WTC11 (cell line): ENCODE results near the gene FSTL4. TPM values are rescaled to one million over a fixed set of nuclear protein-coding genes. Genes with fewer than 3 reads are reported as not detected.
A peak's percentile ranks its signal among the peaks of the same experiment; 100 is the strongest.

Experiments
- ATAC-seq: fragments of 200-7000 bp; cut with Tn5 transposase; 2 replicates; pipeline ENCODE4 v1.10.0; 2021; ENCODE audit warnings: mild to moderate bottlenecking, moderate library complexity
- CTCF ChIA-PET: fragments of 300-600 bp; sonication (Branson Sonifier 250); formaldehyde crosslinking; loops from one replicate; lab custom pipeline; 2021; ENCODE audit warnings: antibody characterized with exemption; lab: Charles Lee
- POLR2A ChIA-PET: fragments of 350-600 bp; sonication (Branson Sonifier 250); formaldehyde crosslinking; loops from one replicate; lab custom pipeline; 2021; ENCODE audit warnings: antibody characterized with exemption; lab: Charles Lee
- DNase-seq: peaks from one replicate; pipeline ENCODE4 v3.0.0; 2021; ENCODE audit warnings: low spot score
- H3K27ac Mint-ChIP-seq: 2 replicates; pipeline ENCODE4 v1.8.0; 2021; ENCODE audit warnings: mixed read lengths
- H3K27me3 Mint-ChIP-seq: 2 replicates; pipeline ENCODE4 v1.8.0; 2021; ENCODE audit warnings: low read depth, mild to moderate bottlenecking, moderate library complexity, mixed read lengths
- H3K36me3 Mint-ChIP-seq: 2 replicates; pipeline ENCODE4 v1.8.0; 2021; ENCODE audit warnings: mixed read lengths
- H3K4me1 Mint-ChIP-seq: 2 replicates; pipeline ENCODE4 v1.8.0; 2022; ENCODE audit warnings: mixed read lengths
- H3K4me3 Mint-ChIP-seq: 2 replicates; pipeline ENCODE4 v1.8.0; 2021; ENCODE audit warnings: mild to moderate bottlenecking, moderate library complexity, mixed read lengths
- H3K9me3 Mint-ChIP-seq: 2 replicates; pipeline ENCODE4 v1.8.0; 2021; ENCODE audit warnings: mixed read lengths
- ARID4B ChIP-seq: sonication (generic); formaldehyde crosslinking; IDR thresholded peaks from 2 replicates; pipeline ENCODE4 v1.8.0; 2023; ENCODE audit warnings: missing genetic modification reagents, mild to moderate bottlenecking, borderline replicate concordance
- HMGXB4 ChIP-seq: sonication (generic); formaldehyde crosslinking; IDR thresholded peaks from 2 replicates; pipeline ENCODE4 v1.8.1; 2023; ENCODE audit warnings: mild to moderate bottlenecking, moderate library complexity, missing genetic modification reagents
- JAZF1 ChIP-seq: fragments of 250-450 bp; sonication (Bioruptor Pico); IDR thresholded peaks from 2 replicates; pipeline ENCODE4 v1.9.0; 2021; ENCODE audit warnings: moderate library complexity, mild to moderate bottlenecking, inconsistent platforms
- JUN ChIP-seq: sonication (generic); formaldehyde crosslinking; IDR thresholded peaks from 2 replicates; pipeline ENCODE4 v1.8.0; 2023; ENCODE audit warnings: mild to moderate bottlenecking, missing genetic modification reagents
- MLX ChIP-seq: sonication (generic); formaldehyde crosslinking; IDR thresholded peaks from 2 replicates; pipeline ENCODE4 v1.8.1; 2023; ENCODE audit warnings: mild to moderate bottlenecking, missing genetic modification reagents, moderate library complexity
- MXD4 ChIP-seq: fragments of 250-450 bp; sonication (Bioruptor Pico); IDR thresholded peaks from 2 replicates; pipeline ENCODE4 v1.8.0; 2021; ENCODE audit warnings: mild to moderate bottlenecking, moderate library complexity, borderline replicate concordance
- NFYB ChIP-seq: sonication (generic); formaldehyde crosslinking; conservative IDR thresholded peaks from 2 replicates; pipeline ENCODE4 v1.8.0; 2022; ENCODE audit warnings: low read depth, missing genetic modification reagents
- OVOL2 ChIP-seq: fragments of 250-450 bp; sonication (Bioruptor Pico); IDR thresholded peaks from 2 replicates; pipeline ENCODE4 v1.9.0; 2021; ENCODE audit warnings: mild to moderate bottlenecking, borderline replicate concordance
- PRRX2 ChIP-seq: fragments of 250-450 bp; sonication (Bioruptor Pico); IDR thresholded peaks from 2 replicates; pipeline ENCODE4 v1.8.0; 2021; ENCODE audit warnings: mild to moderate bottlenecking
- RORB ChIP-seq: fragments of 250-450 bp; sonication (Bioruptor Pico); IDR thresholded peaks from 2 replicates; pipeline ENCODE4 v1.9.0; 2021; ENCODE audit warnings: mild to moderate bottlenecking
- SP1 ChIP-seq: sonication (generic); formaldehyde crosslinking; conservative IDR thresholded peaks from 2 replicates; pipeline ENCODE4 v1.8.1; 2022; ENCODE audit warnings: missing genetic modification reagents
- TEAD1 ChIP-seq: sonication (generic); formaldehyde crosslinking; IDR thresholded peaks from 2 replicates; pipeline ENCODE4 v1.8.0; 2022; ENCODE audit warnings: mild to moderate bottlenecking, missing genetic modification reagents
- USF2 ChIP-seq: sonication (generic); formaldehyde crosslinking; IDR thresholded peaks from 2 replicates; pipeline ENCODE4 v1.8.1; 2023; ENCODE audit warnings: mild to moderate bottlenecking, missing genetic modification reagents, moderate library complexity
- ZNF219 ChIP-seq: sonication (generic); formaldehyde crosslinking; IDR thresholded peaks from 2 replicates; pipeline ENCODE4 v1.8.0; 2023; ENCODE audit warnings: missing genetic modification reagents, mild to moderate bottlenecking, borderline replicate concordance
- ZNF232 ChIP-seq: sonication (generic); formaldehyde crosslinking; IDR thresholded peaks from 2 replicates; pipeline ENCODE4 v1.8.0; 2022; ENCODE audit warnings: mild to moderate bottlenecking, missing genetic modification reagents
- ZNF281 ChIP-seq: sonication (generic); formaldehyde crosslinking; IDR thresholded peaks from 2 replicates; pipeline ENCODE4 v1.8.0; 2023; ENCODE audit warnings: mild to moderate bottlenecking, missing genetic modification reagents
- ZNF317 ChIP-seq: sonication (generic); formaldehyde crosslinking; IDR thresholded peaks from 2 replicates; pipeline ENCODE4 v1.8.1; 2023; ENCODE audit warnings: low read depth, mild to moderate bottlenecking, moderate library complexity, missing genetic modification reagents, borderline replicate concordance
- ZNF416 ChIP-seq: fragments of 250-450 bp; sonication (Bioruptor Pico); IDR thresholded peaks from 2 replicates; pipeline ENCODE4 v1.9.0; 2021; ENCODE audit warnings: mild to moderate bottlenecking, inconsistent platforms
- ZSCAN18 ChIP-seq: fragments of 250-450 bp; sonication (Bioruptor Pico); IDR thresholded peaks from 2 replicates; pipeline ENCODE4 v2.1.2; 2022; ENCODE audit warnings: mild to moderate bottlenecking, moderate library complexity
- total RNA-seq: library from RNA; stranded (reverse); gene quantifications from 3 replicates; pipeline ENCODE4 v1.2.3, GENCODE V29; 2021

FSTL4 gene
- total RNA-seq, 1 experiment from 2014 or later: 6.1 TPM

- ChIA-PET POLR2A (no interaction called here), CTCF (interaction anchor here (0.9 to 1.2 kb wide), 2 partner anchors 65 to 140 kb away, joined by 4 to 5 read pairs; no protein-coding TSS in a partner anchor)
- no peak for TF ChIP-seq HMGXB4
- no peak for TF ChIP-seq ZNF317
- TF ChIP-seq NFYB (CRISPR knock-in tag): no peak
- TF ChIP-seq MLX (CRISPR knock-in tag): no peak
- TF ChIP-seq ZNF281 (CRISPR knock-in tag): no peak
- no peak for TF ChIP-seq USF2 (CRISPR knock-in tag)
- no peak for TF ChIP-seq JUN (CRISPR knock-in tag)
- Mint-ChIP-seq H3K4me1 (peaks cover 12% of the 10 kb centered on the region), H3K27me3 (no peaks in the 10 kb centered on the region), H3K4me3 (peak overlapping the region; percentile 40), H3K36me3 (no peaks in the 10 kb centered on the region), H3K9me3 (no peaks in the 10 kb centered on the region), H3K27ac (peak overlapping the region; percentile 20; the same call in 1 of the 2 replicates)
- ATAC-seq (no peak), DNase-seq (no peak)
Observed at GRCh38 chr5:133251296-133252132, 360.8 kb downstream of the FSTL4 start.

GRCh38 chr5:133250527-133250926 is 361.8 kb downstream of the FSTL4 start:
- TF ChIP-seq ZNF232 (CRISPR knock-in tag) (no peak), MXD4 (no peak), PRRX2 (CRISPR knock-in tag) (no peak), ARID4B (CRISPR knock-in tag) (no peak), JAZF1 (CRISPR knock-in tag) (no peak), ZNF416 (no peak), TEAD1 (no peak), RORB (CRISPR knock-in tag) (no peak), ZNF281 (CRISPR knock-in tag) (no peak), ZSCAN18 (CRISPR knock-in tag) (no peak), ZNF219 (CRISPR knock-in tag) (no peak), SP1 (CRISPR knock-in tag) (no peak), OVOL2 (CRISPR knock-in tag) (no peak)
- TF ChIP-seq, all 79 proteins: peak for 0
- CTCF ChIA-PET: interaction anchor here (1.2 kb wide), 1 partner anchor 139 kb away, joined by 5 read pairs; no protein-coding TSS in a partner anchor
- no peaks in the 10 kb centered on the region for H3K36me3 Mint-ChIP-seq
- POLR2A ChIA-PET: no interaction called here
- ATAC-seq: no peak
- no peak overlapping the region for H3K4me3 Mint-ChIP-seq
- no peaks in the 10 kb centered on the region for H3K9me3 Mint-ChIP-seq
- DNase-seq: no peak
- no peak overlapping the region; the same call in 1 of the 2 replicates for H3K27ac Mint-ChIP-seq
- H3K4me1 Mint-ChIP-seq: peaks cover 7% of the 10 kb centered on the region
- H3K27me3 Mint-ChIP-seq: no peaks in the 10 kb centered on the region
